Testis (tissue), 3 donors: Measurements from ENCODE around the gene ZNF423. TPM values are rescaled to one million over a fixed set of nuclear protein-coding genes. Genes with fewer than 3 reads are reported as not detected.

ENCODE experiments used
- DNase-seq: peaks from one replicate; pipeline ENCODE4 v3.0.0-alpha.2; 2019
- H3K27ac ChIP-seq, 2 donors: fragments of 200-600 bp; sonication (generic); one replicate each; pipeline ENCODE4 v1.5.1; 2019
- H3K27me3 ChIP-seq: fragments of 200-600 bp; sonication (generic); one replicate; pipeline ENCODE4 v1.5.1; 2019
- H3K36me3 ChIP-seq: fragments of 200-600 bp; sonication (generic); one replicate; pipeline ENCODE4 v1.5.1; 2017; ENCODE audit warnings: low read depth; ENCODE audit errors: missing control alignments
- H3K4me1 ChIP-seq: fragments of 200-600 bp; sonication (generic); one replicate; pipeline ENCODE4 v1.5.1; 2019
- H3K4me3 ChIP-seq, 2 donors: fragments of 200-600 bp; sonication (generic); one replicate each; pipeline ENCODE4 v1.5.1; 2017 to 2019
- H3K9me3 ChIP-seq: fragments of 200-600 bp; sonication (generic); one replicate; pipeline ENCODE4 v1.5.1; 2017
- CTCF ChIP-seq, 3 experiments: fragments of 450-650 bp in 2 of 3; fragments of 200-600 bp in 1 of 3; sonication (generic) in 1 of 3; IDR thresholded peaks; one replicate each; pipeline ENCODE4 v1.5.1; 2016 to 2019; ENCODE audit warnings: antibody characterized with exemption in 3 of 3, mild to moderate bottlenecking in 2 of 3, moderate library complexity in 1 of 3
- POLR2A ChIP-seq: fragments of 450-650 bp; IDR thresholded peaks from one replicate; pipeline ENCODE4 v1.6.1; 2017; ENCODE audit warnings: antibody characterized with exemption, mild to moderate bottlenecking, moderate library complexity
- WGBS, 2 donors: methylation state at CpG; one replicate each; pipeline ENCODE4 v1.1.5; 2018; 5-methylcytosine and 5-hydroxymethylcytosine counted together
- intact Hi-C: fragments of 100-400 bp; cut with DNase I; formaldehyde crosslinking; loops from one replicate; pipeline ENCODE4 v1.15.1; 2023; ENCODE audit warnings: low total_unique reads
- polyA plus RNA-seq: library from polyadenylated mRNA; stranded (reverse); fragments of 350-450 nt; fragmentation: Illumina TruSeq; extraction: RNeasy Lipid Tissue Mini Kit (QIAGEN cat#74804); gene quantifications from one replicate; pipeline ENCODE4 v1.2.3, GENCODE V29; 2014; ENCODE audit warnings: low read depth, low replicate concordance; ENCODE audit not compliant: insufficient read depth
- total RNA-seq, 2 donors: library from RNA; depleted of rRNA; stranded (reverse); fragments of >200 nt; gene quantifications; one replicate each; pipeline ENCODE4 v1.2.3, GENCODE V29; 2016

Gene ZNF423
- total and polyA plus RNA-seq, 3 donors from 2014 or later = 8.9 to 19.0 (median 12.1) TPM

GRCh38 chr16:49670627-49671026 is 185.3 kb downstream of the ZNF423 start:
- Histone ChIP-seq H3K9me3 (no peaks in the 10 kb centered on the region), H3K4me3 (no peak overlapping the region), H3K27ac (no peak overlapping the region), H3K27me3 (no peaks in the 10 kb centered on the region), H3K36me3 (no peaks in the 10 kb centered on the region), H3K4me1 (no peaks in the 10 kb centered on the region)
- TF ChIP-seq POLR2A (no peak), CTCF (IDR thresholded peaks at IDR 0.05) (no peak)
- DNase-seq = no peak
- intact Hi-C loops = no loop called here
- WGBS, 2 donors = 70 to 77% methylated on average over 13 of the region's 13 CpGs

- H3K36me3 ChIP-seq = no peaks in the 10 kb centered on the region
- H3K27me3 ChIP-seq = no peaks in the 10 kb centered on the region
- 49 to 66% methylated on average over 18 of the region's 18 CpGs for WGBS, 2 donors
- H3K4me3 ChIP-seq = no peak overlapping the region
- H3K9me3 ChIP-seq = no peaks in the 10 kb centered on the region
- no peak for DNase-seq
- H3K4me1 ChIP-seq = peaks cover 24% of the 10 kb centered on the region
- no peak for TF ChIP-seq POLR2A
- no peak for TF ChIP-seq CTCF (IDR thresholded peaks at IDR 0.05)
- intact Hi-C loops = no loop called here
- peak overlapping the region in 1 of 2 donors; percentile 76 for H3K27ac ChIP-seq
Observed at GRCh38 chr16:49665482-49666230, 190.3 kb downstream of the ZNF423 start.

GRCh38 chr16:49664221-49665215 is 191.4 kb downstream of the ZNF423 start:
- peak; percentile 62 for DNase-seq
- intact Hi-C loops = no loop called here
- 48 to 55% methylated on average over 17 to 37 of the region's 37 CpGs for WGBS, 2 donors

More at GRCh38 chr16:49664221-49665215, 191.4 kb downstream of the ZNF423 start:
- H3K27ac ChIP-seq = peak overlapping the region; percentile 70 to 76
- no peaks in the 10 kb centered on the region for H3K27me3 ChIP-seq
- peaks cover 24% of the 10 kb centered on the region for H3K4me1 ChIP-seq
- TF ChIP-seq CTCF (IDR thresholded peaks at IDR 0.05) (no peak), POLR2A (no peak)
- no peaks in the 10 kb centered on the region for H3K9me3 ChIP-seq
- no peaks in the 10 kb centered on the region for H3K36me3 ChIP-seq
- H3K4me3 ChIP-seq = peak overlapping the region in 1 of 2 donors; percentile 43
